Left colon (tissue), 2 donors: ENCODE results near the gene CD300A. TPM values are rescaled to one million over a fixed set of nuclear protein-coding genes. Genes with fewer than 3 reads are reported as not detected.

Experiments used
- ATAC-seq: fragments of 200-7000 bp; cut with Tn5 transposase; one replicate; pipeline ENCODE4 v1.9.1; 2020; ENCODE audit warnings: mild to moderate bottlenecking, moderate library complexity
- DNase-seq, 2 donors: peaks; one replicate each; pipeline ENCODE4 v3.0.0-alpha.2; 2020
- intact Hi-C, 2 donors: fragments of 100-400 bp; cut with DNase I in 1 of 2; cut with micrococcal nuclease in 1 of 2; formaldehyde crosslinking; loops; one replicate each; pipeline versions ENCODE4 v1.11.2 to v1.14.0; 2022; cut with DNase I, micrococcal nuclease
- long read RNA-seq: library from polyadenylated mRNA; unstranded; transcript quantifications from one replicate; pipeline ENCODE4 v2.0.0, GENCODE V29; 2021
- total RNA-seq, 2 donors: library from RNA; stranded (reverse); fragmentation: NEBNext Ultra II Directional; extraction: Animal tissue kit (Norgen Biotek cat#: 25700); gene quantifications; one replicate each; pipeline ENCODE4 v1.2.1, GENCODE V29; 2021
- donor health status: DM: no; HTN: no; CAD: no.
- donor health status: DM: yes; HTN: yes; CAD: no.

CD300A gene
- total RNA-seq = 1 to 10 TPM; 1.8 to 7.9 TPM
- long read RNA-seq, partial matches to known transcripts = 0 of 1 reads
- long read RNA-seq, other reads (novel, unspliced or antisense) = 0 of 1 reads

DNA sequence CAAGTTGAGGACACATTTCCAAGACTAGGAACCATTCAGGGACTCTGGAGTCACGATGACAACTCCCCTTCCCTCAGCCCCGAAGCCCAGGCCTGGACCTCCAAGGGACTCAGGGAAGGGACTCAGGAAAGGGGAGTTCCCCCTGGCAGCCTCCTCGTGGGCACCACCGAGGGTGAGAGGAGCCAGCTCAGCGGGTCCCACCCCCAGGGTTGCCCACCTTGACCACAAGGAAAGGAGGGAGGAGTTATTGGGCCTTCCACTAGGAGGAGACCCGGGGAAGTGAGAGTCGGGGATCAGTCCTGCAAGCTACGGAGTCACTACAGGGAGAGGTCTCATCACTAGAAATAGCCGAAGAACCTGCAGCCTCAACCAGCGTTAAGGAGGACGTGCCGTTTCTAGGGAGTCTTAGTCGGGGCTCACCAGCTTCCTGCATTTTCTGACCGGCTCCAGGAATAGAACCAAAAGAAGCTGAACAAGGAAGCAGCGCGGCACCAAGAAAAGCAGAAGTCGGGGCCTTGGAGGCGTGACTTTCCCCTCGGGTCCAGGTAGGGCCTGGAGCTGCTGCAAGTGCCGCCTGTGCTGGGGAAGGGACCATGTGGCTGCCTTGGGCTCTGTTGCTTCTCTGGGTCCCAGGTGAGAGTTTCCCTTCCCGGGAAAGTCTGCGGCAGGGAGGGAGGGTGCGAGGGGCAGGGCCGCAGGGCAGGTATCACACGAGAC is at the start of gene CD300A:
TSS of gene CD300A (plus strand) at position 524 of the 717 bp plus-strand sequence. CDS start at position 594, 70 bp downstream.
- peak; percentile 53 to 54 for DNase-seq
- ATAC-seq = peak; percentile 36

DNA sequence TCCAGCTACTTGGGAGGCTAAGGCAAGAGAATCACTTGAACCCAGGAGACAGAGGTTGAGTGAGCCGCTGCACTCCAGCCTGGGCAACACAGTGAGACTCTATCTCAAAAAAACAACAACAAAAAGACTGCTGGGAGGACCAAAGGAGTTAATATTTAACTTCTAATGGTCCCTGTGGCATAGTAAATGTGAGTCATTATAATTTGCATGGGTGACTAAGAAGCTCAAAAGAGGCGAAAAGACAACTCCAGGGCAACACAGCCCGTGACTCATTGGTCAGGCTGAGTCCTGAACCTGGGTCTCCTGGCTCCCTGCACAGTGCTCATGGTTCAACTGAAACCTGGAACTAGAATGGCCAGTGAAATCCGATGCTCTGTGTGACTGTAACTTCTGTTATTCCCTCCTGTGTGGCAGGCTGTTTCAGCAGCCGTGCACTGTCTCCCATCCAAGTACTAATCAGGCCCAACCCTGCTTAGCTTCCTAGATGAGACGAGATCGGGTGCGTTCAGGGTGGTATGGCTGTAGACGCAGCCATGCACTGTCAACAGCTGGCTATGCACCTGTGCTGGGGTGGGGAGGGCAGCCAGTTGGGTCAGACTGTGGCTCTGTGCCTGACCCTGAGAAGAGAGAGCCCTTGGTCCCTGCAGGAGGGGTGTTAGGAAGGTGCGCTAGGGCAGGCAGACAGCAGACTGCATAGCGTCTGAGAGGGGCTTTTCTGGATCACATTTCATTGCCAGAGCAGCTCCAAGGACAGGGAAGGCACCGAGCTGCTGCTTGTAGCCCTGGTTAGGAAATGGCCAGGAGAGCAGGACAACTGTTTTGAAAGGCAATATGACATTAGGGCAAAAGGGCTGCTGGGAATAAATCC is 49.0 kb upstream of the CD300A start:
- DNase-seq = peak; percentile 39 to 69
- intact Hi-C loops = no loop called here
- peak; percentile 77 for ATAC-seq

More for the DNA sequence above, at the start of gene CD300A:
- intact Hi-C loops = no loop called here

DNA sequence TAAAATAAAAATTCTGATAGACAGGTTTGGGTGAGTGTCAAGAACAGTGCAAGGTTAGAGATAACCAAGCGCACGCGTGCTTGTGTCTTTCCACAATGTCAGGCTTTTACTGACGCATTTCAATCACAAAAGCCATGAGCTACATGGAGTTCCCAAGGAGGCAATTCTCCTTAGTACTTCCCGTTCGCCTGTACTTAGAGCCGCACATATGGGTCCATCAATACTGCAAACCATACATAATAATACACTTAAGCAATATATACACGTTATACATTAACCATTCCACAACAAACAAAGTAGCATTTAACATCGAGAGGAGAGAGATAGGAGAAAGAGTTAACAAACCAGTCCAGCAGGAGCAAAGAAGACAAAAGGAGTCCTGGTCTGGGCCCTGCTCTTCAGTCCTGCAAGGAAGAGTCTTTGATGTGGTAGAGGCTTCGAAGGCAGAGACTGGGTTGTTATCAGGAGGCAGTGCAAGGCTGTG is 46.5 kb upstream of the CD300A start:
- ATAC-seq (peak; percentile 64), DNase-seq (peak; percentile 36 to 49)
- intact Hi-C loops = no loop called here

DNA sequence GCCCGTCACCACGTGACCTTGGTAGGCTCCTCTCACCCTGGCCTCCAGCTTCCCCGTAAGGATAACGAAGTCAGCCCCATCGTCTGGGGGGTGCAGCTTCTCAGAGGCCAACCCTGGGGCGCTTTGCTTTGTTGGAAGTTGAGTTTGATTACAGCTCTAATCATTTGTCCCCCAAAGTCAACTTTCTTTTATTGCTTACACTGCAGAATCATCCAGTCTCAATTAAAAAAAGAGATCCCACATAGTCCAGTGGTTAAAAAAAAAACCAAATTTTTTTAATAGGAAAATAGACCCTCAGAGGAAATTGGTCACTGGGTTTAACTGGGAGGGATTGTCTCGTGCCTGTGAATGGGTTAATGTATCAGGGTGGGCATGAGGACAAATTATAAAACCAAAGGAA is 42.3 kb upstream of the CD300A start:
- intact Hi-C loops = no loop called here
- DNase-seq (no peak), ATAC-seq (no peak)

DNA sequence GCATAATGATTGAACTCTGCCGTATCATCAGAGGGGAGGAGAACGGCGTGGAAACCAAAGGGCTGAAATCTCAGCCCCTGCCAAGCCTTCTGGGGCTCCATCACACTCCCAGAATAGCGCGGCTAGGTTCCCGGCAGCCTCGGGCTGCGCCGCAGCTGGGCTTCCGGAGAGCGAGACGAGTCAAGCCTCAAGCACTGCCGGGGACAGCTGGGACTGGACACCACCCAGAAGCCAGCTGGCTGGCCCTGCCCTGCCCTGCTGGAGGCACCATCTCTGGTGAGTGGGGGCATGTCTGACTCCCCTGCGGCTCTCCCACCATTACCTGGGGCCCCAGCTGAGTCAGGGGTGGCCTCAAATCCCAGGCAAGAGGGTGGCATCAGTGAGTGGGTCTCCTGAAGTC is 41.8 kb upstream of the CD300A start:
- no peak for DNase-seq
- intact Hi-C loops = no loop called here
- ATAC-seq = no peak

DNA sequence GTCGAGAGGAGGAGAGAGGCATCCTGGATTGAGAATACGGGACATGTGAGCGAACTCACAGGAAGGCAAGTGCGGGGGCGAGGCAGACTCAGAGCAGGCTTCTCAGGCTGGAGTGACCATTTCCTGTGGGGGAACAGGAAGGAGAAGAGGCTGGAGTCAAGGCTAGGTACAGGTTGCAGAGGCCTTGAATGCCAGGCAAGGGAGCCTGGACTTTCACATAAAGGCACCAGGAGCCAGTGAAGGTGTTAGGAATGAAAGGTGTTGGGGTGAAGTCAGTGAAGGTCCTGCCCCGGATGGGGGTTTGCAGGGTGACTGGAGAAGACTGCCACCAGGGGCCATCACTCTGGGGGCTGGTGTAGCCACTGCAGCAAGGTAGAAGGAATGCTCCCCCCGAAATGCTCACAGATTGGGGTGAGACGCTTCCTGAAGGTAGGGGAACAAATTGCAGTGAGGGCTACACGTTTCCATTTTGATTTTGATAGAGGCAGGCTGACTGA is 39.8 kb upstream of the CD300A start:
- ATAC-seq = no peak
- intact Hi-C loops = no loop called here
- no peak for DNase-seq

DNA sequence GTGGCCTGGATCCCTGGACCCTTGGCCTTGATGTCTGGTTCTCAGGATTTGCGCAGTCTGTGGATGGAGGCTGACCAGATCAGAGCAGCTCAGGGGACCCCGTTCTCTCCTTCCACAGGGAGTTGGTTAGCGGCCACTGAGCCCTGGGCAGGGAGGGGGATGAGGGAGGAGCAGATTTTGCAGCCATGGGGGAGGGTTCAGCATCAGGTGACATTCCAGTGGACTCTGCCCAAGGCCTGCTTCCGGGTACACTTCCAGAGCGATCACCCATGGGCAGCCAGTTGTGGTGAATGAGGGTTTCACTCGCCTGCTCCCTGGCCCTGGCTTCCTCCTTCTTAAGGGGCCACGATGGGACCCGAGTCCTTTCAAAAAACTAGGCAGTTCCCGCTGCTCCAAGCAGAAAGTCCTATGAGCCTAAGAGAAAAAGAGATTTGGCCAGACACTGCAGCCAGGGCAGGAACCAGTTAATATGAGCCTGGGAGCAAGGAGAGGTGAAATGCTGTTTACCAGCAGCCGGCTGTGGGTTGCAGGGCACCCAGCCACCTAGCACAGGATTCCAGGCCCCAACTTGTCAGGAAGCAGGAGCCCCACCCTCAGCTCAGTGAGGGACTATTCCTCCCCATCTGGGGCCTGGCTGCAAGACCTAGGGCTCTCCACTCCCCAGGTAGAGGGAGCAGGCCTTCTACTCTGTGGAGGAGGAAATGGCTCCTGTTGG is 39.2 kb upstream of the CD300A start:
- DNase-seq (peak; percentile 87 to 90), ATAC-seq (peak; percentile 61)
- intact Hi-C loops = no loop called here

DNA sequence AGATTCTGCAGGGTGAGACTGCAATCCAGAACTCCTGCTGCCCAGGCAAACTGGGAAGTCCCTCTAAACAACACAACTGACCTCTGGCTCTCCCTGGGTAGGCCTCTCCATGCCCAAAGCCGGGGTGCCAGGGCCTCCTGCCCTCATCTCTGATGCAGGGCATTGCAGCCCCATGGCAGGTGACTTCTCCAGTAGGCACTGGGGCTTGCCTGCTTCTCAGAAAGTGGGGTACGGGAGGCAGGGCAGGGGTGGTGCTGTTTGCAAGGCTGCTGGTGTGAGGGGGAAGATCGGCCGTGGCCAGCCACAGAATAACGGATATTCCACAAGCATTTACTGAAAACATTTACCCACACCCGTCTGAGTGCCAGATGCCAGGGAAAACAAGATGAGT is 38.7 kb upstream of the CD300A start:
- intact Hi-C loops = no loop called here
- DNase-seq = no peak
- ATAC-seq = no peak

DNA sequence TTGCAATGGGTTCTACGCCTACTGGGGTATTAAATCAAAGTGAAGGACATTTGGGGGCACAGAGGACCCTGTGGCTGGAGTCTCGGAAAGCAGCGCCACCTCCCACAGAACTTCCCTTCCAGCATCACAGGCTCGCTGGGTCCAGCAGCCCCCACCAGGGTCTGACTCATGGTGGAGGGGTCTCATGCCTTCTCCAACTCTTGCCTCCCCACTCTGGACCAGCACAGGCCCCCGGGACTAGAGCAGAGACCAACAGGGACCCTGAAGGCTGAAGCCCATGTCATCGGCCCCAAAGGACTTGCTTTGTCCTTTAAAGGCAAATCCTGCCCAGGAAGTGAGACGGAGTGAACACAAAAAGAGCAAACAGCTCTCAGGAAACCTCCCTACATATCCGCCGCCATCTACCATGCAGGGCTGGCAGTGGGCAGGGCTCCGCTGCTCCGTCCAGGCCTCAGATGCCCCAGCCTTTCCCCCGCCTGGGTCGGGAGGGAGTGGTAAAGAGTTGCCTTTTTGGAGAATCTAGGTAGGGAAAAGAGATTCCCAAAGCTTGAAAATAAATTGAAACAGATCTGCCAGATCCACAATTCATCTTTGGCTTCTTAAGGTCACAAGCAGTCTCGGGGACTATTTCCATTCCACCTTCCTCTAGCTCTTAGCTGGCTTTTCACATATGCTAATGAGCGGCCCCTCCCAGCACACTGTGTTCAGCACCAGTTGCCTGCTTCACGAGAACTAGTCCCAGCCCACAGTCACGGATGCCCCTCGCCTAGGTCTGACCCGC is 36.6 kb upstream of the CD300A start:
- ATAC-seq (peak; percentile 19), DNase-seq (peak; percentile 68 to 84)
- intact Hi-C loops = no loop called here

DNA sequence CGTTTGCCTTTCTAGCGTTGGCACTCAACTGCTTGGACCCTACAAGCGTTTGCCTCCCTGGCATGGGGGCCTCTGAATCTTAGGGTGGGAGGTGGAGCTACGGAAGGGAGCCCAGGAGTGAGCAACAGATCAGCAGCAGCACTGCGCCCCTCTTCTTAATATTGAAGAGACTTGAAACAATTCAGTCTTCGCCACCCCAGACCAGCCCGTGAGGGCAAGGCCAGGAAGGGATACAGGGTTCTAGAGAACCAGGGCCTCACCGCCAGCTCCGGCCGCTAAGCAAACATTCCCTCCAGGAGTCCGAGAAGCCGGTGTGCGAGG is 36.1 kb upstream of the CD300A start:
- intact Hi-C loops = no loop called here
- no peak for DNase-seq
- no peak for ATAC-seq

DNA sequence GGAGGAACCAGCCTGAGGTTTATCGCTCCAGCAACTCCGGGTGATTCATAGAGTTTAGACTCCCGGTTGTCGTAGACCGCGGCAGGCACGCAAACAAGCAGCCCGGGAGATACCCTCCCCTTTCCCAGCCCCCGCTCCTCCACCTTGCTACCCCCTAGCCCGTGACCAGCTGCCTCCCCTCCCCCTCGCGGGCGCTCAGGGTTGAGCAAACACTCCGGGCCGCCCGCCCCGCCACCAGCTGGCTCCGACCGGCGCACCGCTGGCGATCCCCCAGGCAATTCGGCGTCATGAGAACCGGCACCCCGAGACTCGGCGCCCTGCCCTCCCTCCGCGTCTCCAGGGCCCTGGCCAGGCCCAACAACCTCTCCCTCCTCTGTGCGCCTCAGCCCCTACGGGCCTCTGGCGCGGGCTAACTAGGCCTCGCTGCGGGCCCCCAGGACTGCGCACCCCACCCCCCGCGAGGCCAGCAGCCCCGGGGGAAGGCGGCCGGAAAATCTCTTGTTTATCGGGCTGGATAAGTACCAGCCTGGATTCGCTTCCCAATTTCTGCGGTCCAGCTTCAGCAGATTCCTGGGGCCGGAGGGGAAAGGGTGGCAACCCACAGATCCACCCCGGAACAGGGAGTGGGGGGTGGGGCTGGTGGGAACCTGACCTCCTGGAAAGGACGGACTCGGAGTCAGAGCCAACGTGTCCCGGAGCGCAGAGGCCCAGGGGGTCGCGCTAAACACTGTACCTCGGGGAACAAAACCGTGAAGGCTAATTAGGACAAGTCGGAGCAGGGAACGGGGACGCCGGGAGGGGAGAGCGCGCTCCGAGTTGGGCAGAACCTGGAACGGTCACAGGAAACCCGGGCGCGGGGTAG is 35.5 kb upstream of the CD300A start:
- DNase-seq = peak; percentile 86 to 87
- intact Hi-C loops = no loop called here
- ATAC-seq = peak; percentile 48

DNA sequence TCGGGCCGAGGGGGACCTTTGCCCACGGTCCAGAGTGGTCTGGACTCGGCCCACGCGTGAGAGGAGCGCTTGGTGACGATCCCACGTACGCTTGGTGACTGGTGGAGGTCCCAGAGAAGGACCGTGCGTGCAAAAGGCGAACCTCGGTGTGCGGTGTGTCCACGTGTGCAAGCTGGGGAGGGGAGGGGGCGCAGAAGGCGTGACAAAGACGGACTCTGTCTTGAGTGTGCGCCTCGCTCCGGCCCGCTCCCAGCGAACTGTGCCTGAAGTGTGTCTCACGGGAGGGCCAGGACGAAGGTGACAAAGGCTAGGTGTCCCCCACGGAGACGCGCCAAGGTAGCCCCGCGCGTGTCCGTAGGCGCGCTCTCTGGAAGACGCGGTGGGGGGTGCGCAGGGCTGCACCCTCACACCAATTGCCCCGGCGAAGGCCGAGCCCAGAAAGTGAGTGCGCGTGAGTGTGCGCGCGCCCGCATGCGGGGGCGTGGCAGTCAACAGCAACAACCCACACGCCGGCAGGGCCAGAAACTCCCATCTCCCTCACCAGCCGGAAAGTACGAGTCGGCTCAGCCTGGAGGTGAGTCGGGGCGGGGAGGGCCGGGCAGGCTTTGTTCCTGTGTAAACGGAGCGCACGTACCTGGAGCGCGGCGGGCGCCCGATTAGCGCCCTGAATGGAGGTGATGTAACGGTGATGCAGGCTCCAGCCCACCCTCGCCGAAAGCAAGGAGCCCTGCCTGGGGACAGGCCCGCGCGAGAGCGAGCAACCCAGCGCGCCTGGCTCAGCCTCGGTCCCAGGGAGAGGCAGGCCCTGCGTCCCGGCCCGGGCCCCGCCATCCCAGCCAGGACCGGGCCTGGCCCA is 34.6 kb upstream of the CD300A start, which contains the start of gene GPRC5C:
TSS of gene GPRC5C (plus strand) at position 521 of the 856 bp plus-strand sequence. CDS start 7,689 bp downstream, outside the sequence.
- ATAC-seq (peak; percentile 68), DNase-seq (peak; percentile 92 to 93)
- intact Hi-C loops = no loop called here

DNA sequence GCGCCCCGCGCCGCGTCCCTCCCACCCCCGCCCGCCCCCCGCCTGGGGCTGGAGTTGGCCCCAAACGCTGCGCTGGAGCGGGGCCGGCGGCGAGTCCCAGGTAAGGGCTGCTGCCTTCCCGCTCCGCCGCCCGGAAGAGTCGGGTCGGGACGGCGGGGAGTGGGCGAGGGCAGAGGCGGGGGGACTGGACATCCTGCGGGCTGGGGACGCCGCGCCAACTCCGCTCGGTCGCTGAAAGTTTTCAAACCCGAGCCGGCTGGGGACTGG is 34.1 kb upstream of the CD300A start:
- ATAC-seq = no peak

DNA sequence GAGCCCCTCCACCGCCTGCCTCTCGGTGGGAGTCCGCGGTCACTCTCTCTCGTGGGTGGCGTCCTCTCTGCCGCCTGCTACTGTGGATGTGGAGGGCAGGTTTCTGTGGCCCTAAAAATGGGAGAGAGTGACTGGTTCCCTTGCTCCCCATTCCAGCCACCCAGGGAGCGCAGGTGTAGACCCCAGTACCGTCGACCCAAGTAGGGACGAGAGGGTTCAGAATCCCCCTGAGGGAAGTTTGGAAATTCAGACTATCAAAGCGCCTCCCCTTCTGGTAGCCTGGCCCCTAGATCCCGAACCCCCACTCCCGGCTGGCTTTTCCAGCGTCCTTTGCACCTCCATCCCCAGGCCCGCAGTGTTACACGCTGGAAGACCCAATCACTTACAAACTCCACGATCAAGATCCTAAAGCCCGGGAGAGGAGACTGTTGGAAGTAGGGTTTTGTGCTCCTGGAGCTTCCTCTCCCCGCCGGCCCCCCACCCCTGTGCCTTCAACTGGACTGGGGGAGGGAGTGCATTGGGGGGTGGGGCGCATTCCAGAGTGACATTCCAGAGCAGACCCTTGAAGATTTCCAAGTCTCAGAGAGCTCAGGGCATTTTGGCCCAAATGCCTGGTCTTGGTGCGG is 33.6 kb upstream of the CD300A start:
- intact Hi-C loops = no loop called here
- ATAC-seq (no peak), DNase-seq (no peak)

More for the DNA sequence above, 34.1 kb upstream of the CD300A start:
- DNase-seq = no peak
- intact Hi-C loops = no loop called here

DNA sequence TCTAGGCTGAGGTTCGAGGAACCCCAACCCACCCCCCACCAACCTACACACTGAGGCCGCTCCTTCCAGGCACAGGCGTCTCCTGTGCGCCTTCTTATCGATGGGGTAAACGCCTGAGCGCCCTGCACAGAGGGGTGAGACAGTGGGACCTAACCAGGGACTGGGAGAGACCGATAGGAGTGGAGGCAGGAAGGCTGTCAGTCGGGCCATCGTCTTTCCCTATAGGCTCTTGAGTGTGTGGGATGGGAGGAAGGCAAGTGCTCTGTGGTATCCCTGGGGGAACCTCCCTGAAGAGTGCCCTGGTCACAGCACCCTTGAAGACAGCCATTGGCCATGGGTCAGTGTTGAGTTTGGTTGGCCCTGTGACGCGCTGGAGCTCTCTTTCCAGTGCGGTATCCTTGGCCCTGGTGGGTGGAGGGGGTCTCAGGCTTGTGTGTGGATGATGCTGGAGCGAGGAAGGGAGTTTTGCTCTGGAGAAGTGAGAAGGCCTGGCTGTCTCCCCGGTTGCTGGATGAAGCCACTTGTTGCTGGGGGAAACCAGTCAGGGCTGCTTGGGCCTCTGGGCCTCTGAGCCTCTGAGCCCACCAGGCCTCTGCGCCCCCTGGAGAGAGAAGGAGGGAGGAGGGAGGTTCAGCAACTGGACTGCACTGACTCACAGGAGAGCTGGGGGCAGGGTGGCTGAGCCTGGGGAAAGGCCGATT is 32.9 kb upstream of the CD300A start:
- no peak for ATAC-seq
- intact Hi-C loops = no loop called here
- DNase-seq = no peak
